Stimulated activated CD8-positive, alpha-beta memory T cell treated with anti-CD3 and anti-CD28 coated beads, Interleukin-4, amount 100 ng/mL, for 24 hours (primary cell): ENCODE results near the gene ERF.

Source experiments
- DNase-seq: peaks from one replicate; pipeline ENCODE4 v3.0.0-alpha.2; 2020; ENCODE audit warnings: low read depth

The ERF gene

GRCh38 chr19:42239544-42240220 lies 15.2 kb downstream of the ERF start:
- DNase-seq = no peak

GRCh38 chr19:42235181-42235580 lies 19.7 kb downstream of the ERF start:
- DNase-seq = no peak

GRCh38 chr19:42234364-42234763 lies 20.6 kb downstream of the ERF start:
- no peak for DNase-seq

GRCh38 chr19:42233678-42234292 lies 21.1 kb downstream of the ERF start:
- DNase-seq = no peak

- no peak for DNase-seq
Measured at GRCh38 chr19:42233106-42233505, 21.8 kb downstream of the ERF start.

- DNase-seq = no peak
Measured at GRCh38 chr19:42232435-42232834, 22.5 kb downstream of the ERF start.

GRCh38 chr19:42230571-42230970 lies 24.4 kb downstream of the ERF start:
- DNase-seq = no peak

GRCh38 chr19:42229855-42230351 lies 25.0 kb downstream of the ERF start:
- DNase-seq = no peak

- no peak for DNase-seq
Measured at GRCh38 chr19:42229301-42229854, 25.6 kb downstream of the ERF start.

- no peak for DNase-seq
Measured at GRCh38 chr19:42228641-42229040, 26.3 kb downstream of the ERF start.

GRCh38 chr19:42226886-42227285 lies 28.0 kb downstream of the ERF start:
- no peak for DNase-seq

- DNase-seq = no peak
Measured at GRCh38 chr19:42225718-42226292, 29.1 kb downstream of the ERF start.

GRCh38 chr19:42224940-42225717 lies 29.8 kb downstream of the ERF start:
- DNase-seq = no peak

- DNase-seq = no peak
Measured at GRCh38 chr19:42220751-42221097, 34.2 kb downstream of the ERF start.

- peak; percentile 96 for DNase-seq
Measured at GRCh38 chr19:42219812-42220750, 34.8 kb downstream of the ERF start, which contains the start of gene ZNF526. ZNF526 (plus strand) TSS chr19:42220312; CDS start chr19:42224404, 4,092 bp downstream.

GRCh38 chr19:42217520-42218437 lies 37.1 kb downstream of the ERF start, which contains the start of gene DEDD2:
DEDD2 (minus strand) TSS chr19:42217677; CDS start chr19:42217007, 670 bp downstream.
- peak; percentile 99 for DNase-seq

- DNase-seq = no peak
Measured at GRCh38 chr19:42216653-42217519, 38.0 kb downstream of the ERF start.

- DNase-seq = no peak
Measured at GRCh38 chr19:42214810-42215485, 40.0 kb downstream of the ERF start.
